Activated T-helper 1 cell treated with Interleukin-2 at 50 U/mL for 16 hours (primary cell): Measurements from ENCODE around the gene VWA8.
"Not testable (repeated sequence)": the region's sequence is repeated elsewhere in the genome, so short reads cannot be mapped to it uniquely, and the experiment has no call there.

Experiments
- DNase-seq: peaks from one replicate; pipeline ENCODE4 v3.0.0-alpha.2; 2020; ENCODE audit warnings: low read depth

The VWA8 gene

DNA sequence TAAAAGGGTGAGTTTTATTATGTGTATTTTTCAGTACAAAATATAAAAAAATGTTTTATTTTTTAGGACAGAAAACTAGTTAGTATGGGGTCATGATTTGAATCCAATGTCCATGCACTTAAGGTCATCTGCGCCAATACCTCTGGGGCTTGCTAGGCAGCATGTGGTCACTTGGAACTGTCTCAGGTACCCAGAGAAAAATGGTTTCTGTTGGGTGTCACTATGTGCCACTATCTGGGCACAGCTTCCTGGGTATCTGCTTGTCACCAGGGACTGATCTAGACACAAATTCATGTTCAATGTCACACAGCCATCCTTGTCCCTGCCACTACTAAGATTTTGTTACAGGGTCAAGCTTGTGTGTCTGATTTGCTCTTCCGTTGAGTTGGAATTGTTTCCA lies 403.2 kb downstream of the VWA8 start:
- no peak for DNase-seq

DNA sequence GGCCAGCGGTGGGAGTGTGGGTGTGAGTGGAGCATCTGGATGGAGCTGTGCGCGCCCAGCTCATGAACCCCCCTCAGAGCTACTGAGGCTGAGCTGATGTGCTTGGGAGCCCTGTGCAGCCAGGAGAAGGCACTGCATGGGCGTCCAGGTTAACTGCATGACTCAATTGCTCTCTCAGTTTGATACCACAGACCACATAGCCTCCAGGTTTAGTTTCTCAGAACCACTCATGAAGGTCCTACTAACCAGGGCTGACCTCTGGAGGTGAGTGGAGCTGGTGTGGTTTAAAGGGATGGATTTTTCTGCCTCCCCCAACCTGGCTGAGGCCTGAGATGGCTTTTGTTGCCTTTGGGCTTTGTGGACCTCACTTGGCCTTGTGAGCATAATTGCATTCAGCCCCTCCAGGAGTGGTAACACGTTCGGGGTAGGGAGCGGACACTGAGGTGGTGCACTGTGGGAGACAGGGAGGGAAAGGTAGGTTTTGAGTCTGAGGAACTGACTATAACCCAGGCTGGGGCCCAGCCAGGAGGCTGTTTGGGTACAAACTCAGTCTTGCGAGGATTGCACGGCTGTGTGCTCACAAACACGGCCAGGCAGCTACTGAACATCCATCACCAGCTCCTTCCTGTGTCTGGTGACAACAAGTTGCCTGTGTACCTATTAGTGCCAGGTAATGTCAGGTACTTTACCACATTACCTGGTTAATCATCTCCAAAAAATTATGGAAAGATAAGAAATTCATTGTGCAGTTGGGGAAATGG lies 406.1 kb downstream of the VWA8 start:
- no peak for DNase-seq

DNA sequence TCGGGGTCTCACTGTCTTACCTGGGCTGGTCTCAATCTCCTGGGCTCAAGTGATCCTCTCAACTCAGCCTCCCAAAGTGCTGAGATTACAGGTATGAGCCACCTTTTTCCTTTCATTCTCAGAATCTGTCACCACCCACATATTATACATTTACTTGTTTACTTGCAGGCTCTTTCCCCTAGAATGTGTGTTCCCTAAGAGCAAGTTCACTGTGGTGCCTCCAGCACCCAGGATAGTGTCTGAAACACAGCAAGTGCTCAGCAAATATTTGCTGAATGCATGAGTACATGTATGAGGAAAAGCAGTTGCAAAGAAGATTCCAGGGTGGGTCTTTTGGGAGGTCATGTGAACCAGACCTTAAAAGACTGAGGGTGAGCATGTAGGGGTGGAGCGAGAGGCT lies 406.7 kb downstream of the VWA8 start:
- DNase-seq, result no peak

DNA sequence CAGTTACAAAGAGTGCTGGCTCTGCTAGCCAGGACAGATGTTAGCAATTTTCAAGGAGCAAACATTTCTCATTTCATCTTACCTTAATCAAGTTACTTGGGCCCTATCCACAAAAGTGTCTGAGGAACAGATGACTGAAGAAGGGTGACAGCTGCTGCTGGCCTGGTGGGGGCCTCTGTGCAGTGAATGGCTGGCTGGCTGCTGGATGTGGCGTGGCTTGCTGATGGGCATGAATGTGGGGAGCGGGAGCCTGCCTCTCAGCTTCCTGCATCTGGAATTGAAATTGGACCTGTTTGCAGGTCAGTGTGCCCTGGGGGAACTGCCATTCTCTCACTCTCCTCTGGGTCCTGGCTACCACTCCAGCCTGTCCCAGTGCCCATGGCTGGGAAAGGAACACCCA lies 408.9 kb downstream of the VWA8 start:
- DNase-seq, result no peak

DNA sequence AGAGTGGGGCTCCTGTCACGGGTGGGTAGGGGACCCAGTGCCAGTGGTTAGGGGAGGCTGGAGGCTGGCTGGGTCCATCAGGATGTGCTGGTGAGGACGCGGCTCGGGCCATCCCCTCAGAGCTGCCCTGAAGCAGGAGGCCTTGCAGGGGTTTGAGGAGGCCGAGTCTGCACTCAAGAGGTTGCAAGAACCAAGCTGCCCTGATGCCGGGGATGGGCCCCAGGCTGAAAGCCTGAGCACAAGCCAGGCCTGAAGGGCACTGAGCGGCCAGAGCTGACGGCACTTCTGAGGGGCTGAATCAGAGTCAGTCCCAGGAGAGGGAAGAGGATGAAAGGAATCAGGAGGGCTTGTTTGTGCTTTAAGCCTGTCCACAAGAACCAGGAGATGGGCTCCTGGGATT lies 410.6 kb downstream of the VWA8 start:
- no peak for DNase-seq

DNA sequence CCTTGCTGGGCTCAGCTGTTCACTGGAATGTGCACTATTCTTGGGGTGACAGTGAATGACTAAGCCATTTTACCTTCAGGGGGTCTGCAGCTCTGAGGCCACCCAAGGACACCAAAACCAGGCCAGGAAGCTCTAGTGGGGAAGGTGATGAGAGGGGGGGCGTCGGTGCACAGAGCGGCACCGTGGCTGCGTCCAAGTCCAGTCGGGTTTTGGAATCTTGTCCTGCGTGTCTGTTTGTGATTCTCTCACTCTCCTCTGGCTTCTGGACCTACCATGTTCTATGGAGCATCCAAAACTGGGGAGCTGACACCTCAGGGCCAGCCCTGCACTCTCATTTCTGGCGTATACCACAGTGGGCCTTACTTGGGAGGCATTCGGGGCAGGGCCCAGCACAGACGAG lies 411.4 kb downstream of the VWA8 start:
- no peak for DNase-seq

DNA sequence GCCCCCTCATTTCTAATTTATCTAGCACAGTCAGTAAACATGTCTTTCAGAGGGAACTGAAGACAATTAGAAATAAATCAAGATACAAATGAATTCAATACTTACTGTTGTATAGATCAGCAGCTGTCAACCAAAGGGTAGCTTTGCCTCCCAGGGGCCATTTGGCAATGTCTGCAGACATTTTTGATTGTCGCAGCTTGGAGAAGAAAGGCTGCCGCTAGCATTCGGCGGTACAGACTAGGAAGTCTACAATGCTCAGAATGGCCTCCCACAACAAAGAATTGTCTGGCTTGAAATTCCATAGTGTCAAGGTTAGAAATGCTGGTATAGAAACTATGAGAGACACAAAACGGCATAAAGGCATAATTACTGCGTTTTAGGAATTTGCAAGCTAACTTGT lies 412.0 kb downstream of the VWA8 start:
- no peak for DNase-seq

DNA sequence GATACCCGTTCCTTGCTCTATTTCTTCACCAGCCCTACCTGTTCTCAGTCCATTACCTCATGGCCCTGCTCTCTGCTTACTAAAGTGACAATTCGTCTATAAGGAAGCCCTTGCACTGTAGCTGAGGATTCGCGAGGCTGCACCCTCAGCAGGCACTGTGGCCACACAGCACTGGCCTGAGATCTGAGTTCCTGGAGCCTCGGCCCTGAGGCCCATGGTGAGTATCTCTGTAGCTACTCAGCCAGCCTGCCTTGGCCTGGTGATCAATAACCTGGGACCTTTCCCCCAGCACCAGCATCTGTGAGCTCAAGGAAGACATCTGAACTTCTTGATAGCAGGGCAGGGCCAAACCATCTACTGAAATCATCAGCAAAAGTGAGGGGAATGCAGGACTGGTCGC lies 412.9 kb downstream of the VWA8 start:
- DNase-seq, result no peak

DNA sequence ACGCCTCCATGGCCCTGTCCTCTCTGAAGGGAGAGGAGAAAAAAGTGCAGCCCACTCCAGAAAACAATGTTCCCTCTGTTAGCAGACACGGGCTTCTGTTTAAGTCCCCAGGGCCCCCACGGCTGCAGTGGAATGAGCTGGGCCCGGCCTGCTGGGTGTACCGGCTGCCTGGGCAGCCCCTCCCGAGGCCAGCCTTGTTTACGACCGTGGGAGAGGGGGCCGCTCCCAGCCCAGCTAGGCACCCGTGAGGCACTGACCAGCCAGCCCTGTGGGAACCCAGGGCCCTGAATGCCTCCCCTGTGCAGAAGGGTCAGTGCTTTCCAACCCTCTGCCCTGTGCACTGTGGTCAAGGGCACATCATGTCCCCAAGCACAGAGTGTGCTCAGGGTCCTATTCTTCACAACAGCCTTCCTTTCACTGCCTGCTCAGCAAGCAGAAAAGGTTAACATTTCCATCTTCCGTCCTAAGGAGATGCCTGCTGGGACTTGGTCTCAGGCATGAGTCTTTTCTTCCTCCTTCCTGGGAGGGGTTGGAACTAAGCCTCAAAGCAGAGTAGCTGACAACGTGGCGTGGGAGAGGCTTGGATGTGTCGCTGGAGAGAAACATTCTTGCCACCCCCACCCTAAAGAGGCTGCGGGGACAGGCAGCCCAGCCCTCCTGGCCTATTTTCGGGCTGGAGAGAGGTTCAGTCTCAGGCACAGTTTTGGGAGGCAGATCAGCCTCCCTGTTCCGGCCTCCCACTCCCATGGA lies 413.5 kb downstream of the VWA8 start:
- DNase-seq, result no peak

DNA sequence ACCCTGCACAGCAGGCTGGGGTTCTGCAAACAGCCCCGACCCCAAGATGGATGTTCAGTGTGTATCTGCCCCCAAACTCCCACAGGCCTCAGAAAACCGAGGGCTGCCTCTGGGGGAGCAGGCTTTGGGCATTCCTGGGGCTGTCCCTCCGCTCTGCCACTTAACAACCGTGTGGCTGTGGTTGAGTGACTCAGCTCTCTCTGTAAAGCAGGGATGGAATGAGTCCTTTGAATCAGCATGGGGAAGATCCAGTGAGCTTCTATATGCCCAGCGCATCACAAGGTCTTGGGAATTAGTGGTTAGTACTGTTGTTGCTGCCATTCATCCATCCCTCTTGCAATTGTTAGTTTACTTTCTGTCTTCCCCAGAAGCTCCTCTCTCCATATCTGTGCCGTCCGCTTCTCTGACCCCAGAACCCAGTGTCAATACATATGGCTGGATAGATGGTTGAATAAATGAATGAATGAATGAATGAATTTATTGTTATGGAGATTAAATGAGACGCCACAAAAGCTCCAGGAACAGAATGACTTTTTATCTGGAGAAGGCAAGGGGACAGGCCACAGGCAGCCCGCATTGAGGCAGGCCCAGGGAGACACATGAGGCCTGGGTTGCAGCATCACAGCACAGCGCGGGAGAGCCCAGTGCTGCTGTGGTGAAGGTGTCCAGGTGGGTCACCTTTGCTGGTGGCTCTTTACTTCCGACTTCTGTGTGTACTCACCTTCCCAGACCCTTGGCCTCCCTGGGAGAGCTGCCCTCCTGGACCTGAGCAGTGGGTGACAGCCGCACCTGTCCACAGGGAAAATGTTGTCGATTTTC lies 414.3 kb downstream of the VWA8 start:
- DNase-seq, result no peak

DNA sequence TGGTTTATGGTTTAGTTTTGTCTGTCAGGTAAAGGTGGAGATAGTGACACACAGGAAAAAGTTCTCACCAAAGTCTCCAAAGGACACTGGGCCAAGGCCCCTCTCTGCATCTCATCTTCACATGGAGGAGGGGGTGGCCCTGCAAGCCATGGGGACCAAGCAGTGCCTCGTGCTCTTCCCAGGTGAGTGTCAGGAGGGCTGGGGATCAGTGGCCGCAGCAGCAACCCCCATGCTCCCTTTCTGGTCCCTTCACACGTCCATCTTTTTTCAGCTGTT lies 415.5 kb downstream of the VWA8 start:
- DNase-seq, result no peak

DNA sequence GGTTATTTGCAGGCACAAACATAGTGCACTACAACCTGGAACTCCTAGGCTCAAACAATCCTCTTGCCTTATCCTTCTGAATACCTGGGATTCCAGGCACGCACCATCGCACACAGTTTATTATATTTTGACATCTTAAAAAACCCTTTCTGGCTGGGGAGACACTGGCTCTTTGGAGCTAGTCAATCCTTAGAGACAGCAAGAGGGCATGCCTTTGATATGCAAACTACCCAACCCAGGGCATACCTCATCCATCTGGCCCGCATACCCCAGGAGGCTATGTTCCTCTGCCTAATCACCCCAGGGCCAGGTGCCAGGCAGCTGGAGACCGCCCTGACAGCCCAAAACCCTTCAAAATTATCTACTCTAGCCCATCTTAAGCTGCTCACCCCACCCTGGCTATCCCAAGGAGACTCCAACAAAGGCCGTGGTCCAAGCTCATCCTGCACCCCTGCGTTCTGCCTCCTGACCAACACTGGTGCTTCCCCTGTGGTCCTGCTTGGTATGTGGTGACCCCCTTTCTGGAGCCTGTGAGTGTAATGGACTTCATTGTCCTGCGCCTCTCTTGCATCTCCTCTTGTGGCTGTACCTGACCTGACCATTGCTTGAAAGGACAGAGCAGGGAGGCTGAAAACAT lies 417.1 kb downstream of the VWA8 start:
- DNase-seq, result no peak

DNA sequence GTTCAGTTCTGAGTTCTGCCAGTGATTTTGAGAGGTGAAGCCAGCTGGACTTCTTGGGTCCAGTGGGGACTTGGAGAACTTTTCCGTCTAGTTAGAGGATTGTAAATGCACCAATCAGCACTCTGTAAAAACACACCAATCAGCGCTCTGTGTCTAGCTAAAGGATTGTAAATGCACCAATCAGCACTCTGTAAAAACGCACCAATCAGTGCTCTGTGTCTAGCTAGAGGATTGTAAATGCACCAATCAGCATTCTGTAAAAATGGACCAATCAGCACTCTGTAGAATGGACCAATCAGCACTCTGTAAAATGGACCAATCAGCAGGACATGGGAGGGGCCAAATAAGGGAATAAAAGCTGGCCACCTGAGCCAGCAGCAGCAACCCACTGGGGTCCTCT lies 418.1 kb downstream of the VWA8 start:
- not testable (repeated sequence) for DNase-seq

DNA sequence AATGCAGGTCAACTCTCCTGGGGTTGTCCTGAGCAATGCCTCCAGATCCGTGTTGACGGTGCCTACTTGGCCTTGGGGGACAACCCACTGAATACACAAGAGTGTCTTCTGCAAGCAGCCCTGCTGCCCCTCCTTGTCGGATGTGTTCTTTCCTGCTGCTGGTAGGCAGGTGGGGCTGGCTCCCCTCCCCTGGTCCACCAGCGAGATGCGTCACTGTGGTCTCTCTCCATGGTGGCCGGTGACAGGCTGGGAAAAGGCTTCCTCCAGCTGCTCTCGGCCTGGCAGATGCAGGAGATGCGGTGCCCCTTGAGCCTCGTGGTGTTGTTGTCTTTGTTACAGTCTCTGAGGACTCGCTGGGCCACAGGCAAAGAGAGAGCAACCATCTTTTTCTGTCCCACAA lies 418.6 kb downstream of the VWA8 start:
- no peak for DNase-seq

DNA sequence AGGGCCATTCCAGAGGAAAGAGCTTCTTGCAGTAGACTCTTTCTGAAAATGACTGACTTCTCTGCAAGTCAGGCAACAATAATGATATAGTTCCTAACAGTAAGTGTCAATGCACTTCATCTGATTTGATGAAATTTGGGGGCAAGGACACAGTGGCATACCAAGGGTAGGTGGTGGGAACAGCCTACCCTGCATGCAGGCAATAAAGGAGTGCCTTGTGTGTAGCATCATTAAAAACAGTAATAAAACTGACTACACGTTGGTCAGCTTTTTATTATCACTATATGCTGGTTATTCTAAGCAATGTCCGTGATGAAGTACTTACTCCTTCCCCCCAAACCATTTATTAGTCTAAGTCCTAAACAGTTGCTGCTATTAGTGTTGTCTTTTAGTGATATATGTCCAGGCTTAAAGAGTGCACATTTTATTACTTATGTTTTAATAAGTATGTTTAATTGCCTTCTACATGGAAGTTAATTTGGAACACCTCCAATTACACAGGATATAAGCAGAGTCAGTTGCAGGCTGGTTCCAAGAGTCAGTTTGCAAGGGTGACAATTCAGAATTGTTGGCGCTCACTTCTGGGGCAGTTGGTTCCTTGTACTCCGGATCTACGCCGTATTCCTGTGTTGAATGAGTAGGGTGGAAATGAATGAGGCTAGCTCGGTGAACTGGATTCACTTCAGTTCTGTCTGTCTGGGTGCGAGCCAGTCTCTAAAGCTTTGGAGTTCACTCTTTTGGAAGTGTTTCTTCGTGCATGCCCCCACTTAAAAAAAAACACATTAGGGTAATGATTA lies 419.6 kb downstream of the VWA8 start:
- DNase-seq, result no peak

DNA sequence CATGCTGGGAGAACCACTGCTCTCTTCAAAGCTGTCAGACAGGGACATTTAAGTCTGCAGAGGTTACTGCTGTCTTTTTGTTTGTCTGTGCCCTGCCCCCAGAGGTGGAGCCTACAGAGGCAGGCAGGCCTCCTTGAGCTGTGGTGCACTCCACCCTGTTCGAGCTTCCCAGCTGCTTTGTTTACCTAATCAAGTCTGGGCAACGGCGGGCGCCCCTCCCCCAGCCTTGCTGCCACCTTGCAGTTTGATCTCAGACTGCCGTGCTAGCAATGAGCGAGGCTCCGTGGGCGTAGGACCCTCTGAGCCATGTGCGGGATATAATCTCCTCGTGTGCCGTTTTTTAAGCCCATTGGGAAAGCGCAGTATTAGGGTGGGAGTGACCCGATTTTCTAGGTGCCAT lies 420.7 kb downstream of the VWA8 start:
- DNase-seq, result peak; percentile 18

DNA sequence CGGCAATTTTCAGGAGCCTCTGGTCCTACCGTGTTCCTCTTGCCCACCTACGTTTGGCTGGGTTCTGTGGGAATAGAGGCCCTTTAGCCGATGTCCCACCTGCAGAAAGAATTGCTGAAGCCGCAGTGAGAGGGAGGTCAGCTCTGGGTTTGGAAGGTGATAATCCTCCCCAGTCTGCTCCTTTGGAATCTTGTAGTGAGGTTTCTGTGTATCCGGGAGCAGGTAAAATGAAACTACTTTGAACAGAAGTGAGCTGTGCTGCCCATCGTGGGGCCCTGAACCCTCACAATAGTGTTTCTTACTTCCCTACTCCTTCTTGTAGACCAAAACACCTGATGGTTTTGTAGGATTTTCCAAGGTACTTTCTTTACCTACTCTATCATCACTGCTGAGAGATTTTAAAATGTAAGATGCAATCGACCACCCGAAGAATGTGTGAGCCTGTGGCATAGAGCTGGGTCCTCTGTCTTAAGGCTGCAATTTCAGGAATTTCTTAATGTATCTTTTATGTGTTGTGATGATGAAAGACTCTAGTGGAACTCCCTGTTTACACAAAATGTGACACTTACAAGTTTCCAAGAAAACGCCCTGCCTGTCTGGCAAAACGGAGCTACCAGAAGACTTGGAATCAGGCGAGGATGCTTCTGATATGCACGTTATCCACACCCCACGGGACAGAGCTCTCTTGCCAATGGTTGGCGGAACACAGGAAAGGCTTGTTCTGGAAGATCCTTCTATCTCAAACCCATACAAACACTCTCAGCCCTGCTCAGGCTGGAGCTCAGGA lies 427.4 kb downstream of the VWA8 start:
- no peak for DNase-seq

DNA sequence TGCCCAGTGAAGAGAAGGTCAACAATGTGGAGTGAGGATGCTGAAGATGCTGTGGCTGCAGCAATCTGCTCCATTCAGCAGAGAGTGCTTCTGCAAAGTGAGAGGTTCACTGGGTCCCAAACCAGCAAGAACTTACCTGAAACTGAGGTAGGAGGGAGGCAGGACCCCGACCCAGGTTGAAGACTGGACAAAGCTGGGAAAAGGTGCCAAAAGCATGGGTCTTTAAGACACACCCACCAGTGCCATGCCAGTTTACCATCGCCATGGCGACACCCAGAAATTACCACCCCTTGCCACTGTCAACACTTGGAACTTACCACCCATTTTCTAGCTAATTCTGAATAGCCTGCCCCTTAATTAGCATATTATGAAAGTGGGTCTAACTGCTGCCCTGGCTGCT lies 432.9 kb downstream of the VWA8 start:
- no peak for DNase-seq

DNA sequence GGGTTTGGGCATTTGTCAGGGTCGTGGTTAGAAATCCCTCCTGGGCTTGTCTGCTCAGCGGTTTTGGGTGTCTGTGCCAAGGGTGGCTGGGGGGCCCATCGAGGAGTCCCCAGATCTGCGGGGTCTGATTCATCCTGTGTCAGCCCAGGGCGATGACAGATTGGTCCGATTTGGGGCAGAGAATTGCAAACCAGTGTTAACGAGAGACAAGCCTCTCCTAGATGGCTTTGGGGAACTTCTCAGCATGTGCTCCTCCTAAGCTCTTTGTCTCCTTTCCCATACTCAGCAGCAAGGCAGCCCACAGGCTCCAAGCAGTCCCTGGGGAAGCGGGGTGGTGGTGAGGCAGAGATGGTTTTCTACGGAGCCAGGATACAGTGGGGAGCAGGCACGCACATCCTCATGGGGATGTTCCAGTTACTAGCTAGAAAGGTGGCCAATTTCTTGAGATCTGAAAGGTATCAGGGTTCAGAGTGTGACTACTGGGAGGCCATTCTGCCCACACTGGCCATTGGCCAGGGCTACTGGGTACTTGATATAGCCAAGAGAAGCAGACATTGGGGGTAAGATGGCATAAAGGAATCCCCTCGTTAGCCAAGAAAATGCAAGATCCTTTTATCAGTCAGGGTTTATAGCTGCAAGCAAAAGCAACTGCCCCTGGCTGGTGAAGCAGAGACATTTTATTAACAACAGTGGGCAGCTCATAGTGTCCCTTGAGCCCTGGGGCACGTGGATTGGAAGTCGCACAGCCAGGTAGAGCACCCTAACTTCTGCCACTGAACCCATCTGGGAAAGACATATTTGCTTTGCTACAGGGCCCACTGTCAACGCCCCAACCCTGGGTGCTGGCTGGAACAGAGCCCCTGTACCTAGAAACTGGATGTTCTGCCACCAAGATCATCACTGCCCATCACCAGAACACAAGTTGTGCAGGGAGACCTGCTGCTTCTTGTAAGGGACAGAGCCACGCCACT lies 440.0 kb downstream of the VWA8 start:
- no peak for DNase-seq
